Astrocyte of the cerebellum (primary cell): Measurements from ENCODE around the gene C1orf198.
"Not testable (repeated sequence)": the region's sequence is repeated elsewhere in the genome, so short reads cannot be mapped to it uniquely, and the experiment has no call there.

Experiments
- DNase-seq: peaks from one replicate; pipeline ENCODE4 v3.0.0-alpha.2; 2011; ENCODE audit warnings: low read depth
- H3K4me3 ChIP-seq: 2 replicates; pipeline ENCODE4 v1.5.1; 2011; ENCODE audit warnings: mild to moderate bottlenecking, low read depth, low read length, moderate library complexity
- in situ Hi-C: cut with HindIII; loops from 2 replicates; pipeline ENCODE4 v1.10.0; 2017; ENCODE audit warnings: low sequenced_read_pairs
- TF ChIP-seq, protein P1 (sequence below): IDR thresholded peaks from 2 replicates; pipeline ENCODE4 v1.5.1; 2012; ENCODE audit warnings: low read length, low read depth, moderate library complexity, mild to moderate bottlenecking; ENCODE audit errors: missing control alignments

C1orf198 gene

DNA sequence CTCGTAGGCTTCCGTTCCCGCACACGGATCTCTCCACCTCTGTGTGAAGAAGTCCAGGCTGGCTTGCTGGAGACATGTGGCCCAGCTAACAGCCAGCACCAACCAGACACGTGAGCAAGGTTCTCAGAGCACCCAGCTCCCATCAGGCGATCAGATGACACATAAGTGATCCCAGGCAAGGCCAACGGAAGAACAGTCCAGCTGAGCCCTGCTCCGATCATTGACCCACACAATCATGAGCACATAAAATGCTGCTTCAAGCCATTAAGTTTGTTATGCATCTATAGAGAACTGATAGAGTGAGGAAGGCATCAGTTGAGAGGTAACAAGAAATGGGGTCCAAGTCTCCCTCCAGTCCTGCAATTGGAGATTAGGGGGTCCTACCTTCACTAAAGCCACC is 15.4 kb downstream of the C1orf198 start:
- in situ Hi-C loops, result no loop called here
- TF ChIP-seq, protein P1, sequence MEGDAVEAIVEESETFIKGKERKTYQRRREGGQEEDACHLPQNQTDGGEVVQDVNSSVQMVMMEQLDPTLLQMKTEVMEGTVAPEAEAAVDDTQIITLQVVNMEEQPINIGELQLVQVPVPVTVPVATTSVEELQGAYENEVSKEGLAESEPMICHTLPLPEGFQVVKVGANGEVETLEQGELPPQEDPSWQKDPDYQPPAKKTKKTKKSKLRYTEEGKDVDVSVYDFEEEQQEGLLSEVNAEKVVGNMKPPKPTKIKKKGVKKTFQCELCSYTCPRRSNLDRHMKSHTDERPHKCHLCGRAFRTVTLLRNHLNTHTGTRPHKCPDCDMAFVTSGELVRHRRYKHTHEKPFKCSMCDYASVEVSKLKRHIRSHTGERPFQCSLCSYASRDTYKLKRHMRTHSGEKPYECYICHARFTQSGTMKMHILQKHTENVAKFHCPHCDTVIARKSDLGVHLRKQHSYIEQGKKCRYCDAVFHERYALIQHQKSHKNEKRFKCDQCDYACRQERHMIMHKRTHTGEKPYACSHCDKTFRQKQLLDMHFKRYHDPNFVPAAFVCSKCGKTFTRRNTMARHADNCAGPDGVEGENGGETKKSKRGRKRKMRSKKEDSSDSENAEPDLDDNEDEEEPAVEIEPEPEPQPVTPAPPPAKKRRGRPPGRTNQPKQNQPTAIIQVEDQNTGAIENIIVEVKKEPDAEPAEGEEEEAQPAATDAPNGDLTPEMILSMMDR, result no peak
- no peak overlapping the region for H3K4me3 ChIP-seq
- DNase-seq, result no peak

DNA sequence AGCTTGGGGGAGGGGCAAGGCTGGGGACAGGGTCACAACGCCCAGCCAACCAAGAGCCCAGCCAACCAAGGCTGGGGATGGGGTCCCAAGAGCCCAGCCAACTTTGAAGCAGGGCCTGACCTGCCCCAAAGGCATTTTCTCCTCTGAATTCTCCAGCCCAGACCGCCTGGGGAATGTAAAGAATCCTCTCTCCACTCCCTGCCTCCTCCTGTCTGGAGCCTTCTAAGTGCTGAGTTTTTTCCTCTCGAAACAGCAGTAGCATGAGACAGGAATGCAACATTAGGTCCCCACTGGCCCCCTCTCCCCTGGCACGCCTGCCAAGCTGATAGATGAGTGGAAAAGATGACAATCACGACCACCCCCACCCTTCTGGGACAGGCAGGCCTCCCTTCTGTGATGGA is 17.0 kb downstream of the C1orf198 start:
- in situ Hi-C loops, result no loop called here
- DNase-seq, result peak; percentile 62
- TF ChIP-seq, protein P1, result no peak
- H3K4me3 ChIP-seq, result no peak overlapping the region

DNA sequence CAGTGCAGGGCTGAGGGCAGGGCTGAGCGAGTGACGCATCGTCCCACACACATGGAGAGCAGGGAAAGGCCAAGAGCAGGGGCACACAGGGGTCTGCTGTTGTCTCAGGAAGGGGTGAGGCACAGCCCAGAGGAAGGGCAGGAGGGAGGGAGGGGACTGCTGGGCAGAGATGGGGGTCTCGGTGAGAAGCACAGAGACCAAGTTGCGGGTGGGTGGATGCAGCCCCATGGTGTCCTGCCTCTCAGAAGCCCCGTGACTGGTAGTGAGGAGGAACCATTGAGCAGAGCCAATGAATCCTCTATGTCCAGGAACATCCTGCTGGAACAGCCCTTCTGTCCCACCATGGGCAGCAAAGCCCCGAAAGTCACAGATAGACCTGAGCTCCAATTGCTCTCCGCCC is 17.8 kb downstream of the C1orf198 start:
- no peak overlapping the region for H3K4me3 ChIP-seq
- DNase-seq, result no peak
- in situ Hi-C loops, result no loop called here
- TF ChIP-seq, protein P1, result no peak

DNA sequence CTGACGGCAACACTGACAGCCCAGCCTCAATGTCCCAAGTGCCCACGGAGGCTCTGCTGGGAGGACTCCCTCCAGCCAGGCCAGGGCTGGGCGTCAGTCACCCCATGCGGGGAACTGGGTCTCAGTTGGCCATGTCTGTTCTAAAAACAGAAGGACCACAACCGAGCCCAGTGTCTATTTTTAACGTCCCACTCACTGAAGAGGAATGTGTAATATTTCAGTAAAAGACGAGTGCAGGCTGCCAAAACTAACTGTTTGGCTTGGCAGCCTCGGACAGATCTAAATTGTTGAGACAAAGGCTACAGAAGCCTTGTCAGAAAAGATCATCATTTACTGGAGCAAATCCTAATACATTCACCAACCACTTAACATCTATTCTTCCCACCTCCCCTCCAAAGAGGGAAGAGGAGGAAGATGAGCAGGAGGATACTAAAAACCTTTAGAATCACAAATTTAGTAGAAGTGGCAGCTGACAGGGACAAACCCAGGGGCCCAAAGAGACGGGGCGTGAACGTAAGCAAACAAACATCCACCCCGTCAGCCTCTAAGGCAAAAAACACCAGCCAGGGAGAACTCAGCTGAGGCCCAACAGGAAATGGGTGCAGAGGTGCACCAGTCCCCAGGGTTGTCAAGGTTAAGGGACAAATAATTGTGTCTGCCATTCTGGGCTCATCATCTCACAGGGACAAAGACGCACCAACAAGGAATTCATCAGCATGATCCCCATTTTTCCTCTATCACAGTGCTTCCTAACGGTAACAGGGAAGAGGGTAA is 18.7 kb downstream of the C1orf198 start:
- DNase-seq, result peak; percentile 98
- H3K4me3 ChIP-seq, result no peak overlapping the region
- TF ChIP-seq, protein P1, result no peak
- in situ Hi-C loops, result no loop called here

DNA sequence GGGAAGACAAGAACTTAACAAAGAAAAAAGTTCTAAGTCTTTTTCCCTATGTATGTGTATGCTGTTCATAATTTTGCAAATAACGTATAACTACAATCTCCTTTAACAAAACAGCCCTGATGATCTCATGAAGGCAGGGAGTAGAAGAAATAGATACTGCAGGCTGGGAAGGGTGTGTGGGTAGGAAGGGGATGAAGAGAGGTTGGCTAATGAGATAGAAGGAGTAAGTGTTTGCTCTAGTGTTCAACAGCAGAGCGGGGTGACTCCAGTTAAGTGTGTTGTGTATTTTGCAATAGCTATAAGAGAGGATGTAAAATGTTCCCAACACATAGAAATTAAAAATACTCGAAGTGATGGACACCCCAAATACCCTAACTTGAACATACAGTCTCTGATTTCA is 20.1 kb downstream of the C1orf198 start:
- no peak for DNase-seq
- TF ChIP-seq, protein P1, result no peak
- in situ Hi-C loops, result no loop called here
- H3K4me3 ChIP-seq, result no peak overlapping the region

DNA sequence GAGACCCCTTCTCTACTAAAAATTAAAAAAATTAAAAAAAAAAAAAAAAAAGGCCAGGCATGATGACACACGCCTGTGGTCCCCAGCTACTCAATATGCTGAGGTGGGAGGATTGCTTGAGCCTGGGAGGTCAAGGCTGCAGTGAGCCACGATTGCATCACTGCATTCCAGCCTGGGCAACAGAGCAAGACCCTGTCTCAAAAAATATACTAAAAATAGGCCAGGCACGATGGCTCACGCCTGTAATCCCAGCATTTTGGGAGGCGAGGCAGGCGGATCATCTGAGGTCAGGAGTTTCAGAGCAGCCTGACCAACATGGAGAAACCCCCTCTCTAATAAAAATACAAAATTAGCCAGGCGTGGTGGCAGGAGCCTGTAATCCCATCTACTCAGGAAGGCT is 23.1 kb downstream of the C1orf198 start:
- in situ Hi-C loops, H3K4me3 ChIP-seq, DNase-seq: not testable (repeated sequence)

DNA sequence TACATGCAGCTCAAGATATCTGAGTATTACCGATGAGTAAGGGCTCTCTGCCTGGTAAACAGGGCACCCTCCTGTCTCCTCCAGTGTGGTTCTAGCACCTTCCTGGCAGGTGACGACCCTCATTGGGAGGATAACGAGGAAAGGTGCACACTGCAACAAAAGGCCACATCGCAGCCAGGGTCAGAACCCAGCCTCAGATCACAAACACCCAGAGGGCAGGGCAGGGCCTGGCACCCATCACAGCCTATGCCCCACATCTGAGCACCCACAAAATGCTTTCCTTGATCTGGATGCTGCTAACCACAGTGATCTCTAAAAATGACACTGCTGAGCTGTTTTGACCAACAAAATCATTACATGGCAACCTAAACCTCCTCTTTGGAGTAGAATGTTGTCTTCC is 23.8 kb downstream of the C1orf198 start:
- DNase-seq, result no peak
- no peak overlapping the region for H3K4me3 ChIP-seq
- in situ Hi-C loops, result loop anchor here (5.0 kb wide), 1 partner anchor 73 kb away; no protein-coding TSS in a partner anchor
- TF ChIP-seq, protein P1, result no peak
